Lung (tissue), 12 donors: ENCODE results near the gene COL8A2. TPM values are rescaled to one million over a fixed set of nuclear protein-coding genes. Genes with fewer than 3 reads are reported as not detected.

Experiments used
- ATAC-seq: fragments of 200-7000 bp; cut with Tn5 transposase; one replicate; pipeline ENCODE4 v1.9.1; 2020; ENCODE audit warnings: moderate number of reproducible peaks; ENCODE audit not compliant: insufficient read depth, low FRiP score
- DNase-seq, 3 donors: peaks; one replicate each; pipeline ENCODE4 v3.0.0-alpha.2; 2013 to 2017
- H3K27ac ChIP-seq, 2 donors: one replicate each; pipeline ENCODE4 v1.5.1; 2013; ENCODE audit warnings: mild to moderate bottlenecking in 2 of 2, moderate library complexity in 2 of 2, control low read depth in 1 of 2, inconsistent platforms in 1 of 2, low read depth in 1 of 2, low read length in 1 of 2
- H3K27me3 ChIP-seq, 3 donors: one replicate each; pipeline ENCODE4 v1.5.1; 2013; ENCODE audit warnings: low read length in 2 of 3; ENCODE audit not compliant: control insufficient read depth in 3 of 3, insufficient read depth in 3 of 3
- H3K36me3 ChIP-seq, 4 donors: one replicate each; pipeline ENCODE4 v1.5.1; 2013; ENCODE audit warnings: low read length in 4 of 4, mild to moderate bottlenecking in 1 of 4, moderate library complexity in 1 of 4; ENCODE audit not compliant: control insufficient read depth in 4 of 4, insufficient read depth in 4 of 4
- H3K4me1 ChIP-seq, 5 donors: one replicate each; pipeline ENCODE4 v1.5.1; 2013; ENCODE audit warnings: low read length in 5 of 5, mild to moderate bottlenecking in 2 of 5, moderate library complexity in 1 of 5; ENCODE audit not compliant: control insufficient read depth in 5 of 5, insufficient read depth in 5 of 5
- H3K4me3 ChIP-seq: one replicate; pipeline ENCODE4 v1.5.1; 2013; ENCODE audit warnings: mild to moderate bottlenecking, control low read depth, moderate library complexity
- H3K9ac ChIP-seq, 2 donors: one replicate each; pipeline ENCODE4 v1.5.1; 2013; ENCODE audit warnings: low read length in 2 of 2, control low read depth in 1 of 2; ENCODE audit not compliant: insufficient read depth in 1 of 2
- H3K9me3 ChIP-seq, 4 donors: one replicate each; pipeline ENCODE4 v1.5.1; 2013; ENCODE audit warnings: low read length in 3 of 4, mild to moderate bottlenecking in 1 of 4, moderate library complexity in 1 of 4; ENCODE audit not compliant: control insufficient read depth in 4 of 4, insufficient read depth in 3 of 4
- CTCF ChIP-seq: IDR thresholded peaks from 2 replicates; pipeline ENCODE4 v1.5.1; 2012; ENCODE audit warnings: mild to moderate bottlenecking; ENCODE audit errors: control extremely low read depth, extremely low read depth
- WGBS, 2 donors: extraction: QIAGEN DNeasy Blood & Tissue Kit; methylation state at CpG; one replicate each; pipeline ENCODE4 v1.1.7; 2013; 5-methylcytosine and 5-hydroxymethylcytosine counted together
- polyA plus RNA-seq, 2 donors: library from polyadenylated mRNA; stranded (reverse); fragments of 200-250 nt; gene quantifications; one replicate each; pipeline ENCODE4 v1.2.1, GENCODE V29; 2013
- total RNA-seq, 2 donors: library from RNA; depleted of rRNA in 1 of 2; stranded (reverse); fragments of >200 nt in 1 of 2; gene quantifications; one replicate each; pipeline ENCODE4 v1.2.1, GENCODE V29; 2014 to 2021
- donor health status: control.
- donor health status: control.
- donor health status: Bipolar disorder and iron deficiency.
- donor health status: healthy.
- donor health status: DM: yes; HTN: yes; CAD: no.

COL8A2 gene
- total and polyA plus RNA-seq, 4 donors = 2.0 to 6.0 (median 3.3) TPM

GRCh38 chr1:36132029-36132428, 7.0 kb upstream of the COL8A2 start:
- peaks cover 0 to 24% (median 0%) of the 10 kb centered on the region in 5 donors for H3K4me1 ChIP-seq
- TF ChIP-seq CTCF = no peak
- peaks cover 0 to 5% (median 0%) of the 10 kb centered on the region in 4 donors for H3K36me3 ChIP-seq
- H3K9me3 ChIP-seq = no peaks in the 10 kb centered on the region
- 79 to 80% methylated on average over 3 of the region's 3 CpGs for WGBS, 2 donors
- ATAC-seq = no peak
- H3K4me3 ChIP-seq = no peak overlapping the region
- no peaks in the 10 kb centered on the region for H3K27me3 ChIP-seq
- H3K9ac ChIP-seq = no peak overlapping the region
- DNase-seq = no peak
- H3K27ac ChIP-seq = no peak overlapping the region

- no peak for DNase-seq
- H3K36me3 ChIP-seq = no peaks in the 10 kb centered on the region
- H3K9ac ChIP-seq = no peak overlapping the region
- H3K27ac ChIP-seq = no peak overlapping the region
- no peak for TF ChIP-seq CTCF
- ATAC-seq = no peak
- H3K27me3 ChIP-seq = peaks cover 0 to 24% (median 8%) of the 10 kb centered on the region in 3 donors
- no peaks in the 10 kb centered on the region for H3K9me3 ChIP-seq
- WGBS, 2 donors = 93 to 96% methylated on average over 3 of the region's 3 CpGs
- peaks cover 0 to 13% (median 0%) of the 10 kb centered on the region in 5 donors for H3K4me1 ChIP-seq
- H3K4me3 ChIP-seq = no peak overlapping the region
Observed at GRCh38 chr1:36128905-36129206, 3.8 kb upstream of the COL8A2 start.

- H3K9me3 ChIP-seq = no peaks in the 10 kb centered on the region
- H3K36me3 ChIP-seq = no peaks in the 10 kb centered on the region
- no peak overlapping the region for H3K9ac ChIP-seq
- ATAC-seq (no peak), DNase-seq (no peak)
- peaks cover 0 to 29% (median 8%) of the 10 kb centered on the region in 3 donors for H3K27me3 ChIP-seq
- H3K27ac ChIP-seq = no peak overlapping the region
- peaks cover 0 to 13% (median 0%) of the 10 kb centered on the region in 5 donors for H3K4me1 ChIP-seq
- no peak for TF ChIP-seq CTCF
- WGBS, 2 donors = 91 to 92% methylated on average over 11 of the region's 11 CpGs
- no peak overlapping the region for H3K4me3 ChIP-seq
Observed at GRCh38 chr1:36128126-36128904, 3.3 kb upstream of the COL8A2 start.
